CD4-positive, alpha-beta memory T cell (primary cell): ENCODE data around the gene GNG3. TPM values are rescaled to one million over a fixed set of nuclear protein-coding genes. Genes with fewer than 3 reads are reported as not detected.

ENCODE experiments used
- CTCF ChIA-PET: fragments of 350-600 bp; sonication (Branson Sonifier 250); formaldehyde crosslinking; loops from one replicate; lab custom pipeline; 2021; ENCODE audit warnings: inconsistent platforms; ENCODE audit not compliant: partially characterized antibody; lab: Charles Lee
- POLR2A ChIA-PET: fragments of 350-600 bp; sonication (Branson Sonifier 250); formaldehyde crosslinking; loops from one replicate; lab custom pipeline; 2021; ENCODE audit not compliant: partially characterized antibody; lab: Charles Lee
- DNase-seq, 5 donors: peaks; one replicate each; pipeline versions ENCODE4 v3.0.0 to v3.0.0-alpha.2; 2020 to 2022; ENCODE audit warnings: mixed read lengths in 1 of 5
- H3K27ac ChIP-seq: one replicate; pipeline ENCODE4 v1.7.0; 2013; ENCODE audit warnings: low read depth, low read length
- H3K27me3 ChIP-seq: 2 replicates; pipeline ENCODE4 v1.7.0; 2013; ENCODE audit warnings: mild to moderate bottlenecking, low read length, moderate library complexity; ENCODE audit not compliant: insufficient read depth
- H3K36me3 ChIP-seq: 2 replicates; pipeline ENCODE4 v1.7.0; 2013; ENCODE audit warnings: mild to moderate bottlenecking, low read length, moderate library complexity; ENCODE audit not compliant: insufficient read depth
- H3K4me1 ChIP-seq: 2 replicates; pipeline ENCODE4 v1.7.0; 2013; ENCODE audit warnings: mild to moderate bottlenecking, low read length, moderate library complexity; ENCODE audit not compliant: insufficient read depth
- H3K4me3 ChIP-seq, 2 donors: one replicate each; pipeline ENCODE4 v1.7.0; 2013; ENCODE audit warnings: low read length in 2 of 2, mild to moderate bottlenecking in 1 of 2
- H3K9me3 ChIP-seq, 2 donors: one replicate each; pipeline ENCODE4 v1.7.0; 2013; ENCODE audit warnings: low read length in 2 of 2, control low read depth in 1 of 2; ENCODE audit not compliant: control insufficient read depth in 1 of 2
- H3K27ac Mint-ChIP-seq, 7 donors: one replicate each; pipeline ENCODE4 v1.8.0; 2020 to 2021; ENCODE audit warnings: mixed read lengths in 7 of 7, mild to moderate bottlenecking in 6 of 7, inconsistent platforms in 3 of 7, moderate library complexity in 3 of 7
- H3K27me3 Mint-ChIP-seq, 2 donors: one replicate each; pipeline ENCODE4 v1.8.0; 2020 to 2021; ENCODE audit warnings: mixed read lengths in 2 of 2
- H3K36me3 Mint-ChIP-seq, 2 donors: one replicate each; pipeline ENCODE4 v1.8.0; 2020 to 2021; ENCODE audit warnings: mixed read lengths in 2 of 2, inconsistent platforms in 1 of 2, mild to moderate bottlenecking in 1 of 2
- H3K4me1 Mint-ChIP-seq, 4 donors: one replicate each; pipeline ENCODE4 v1.8.0; 2020 to 2021; ENCODE audit warnings: mixed read lengths in 4 of 4, mild to moderate bottlenecking in 1 of 4
- H3K4me3 Mint-ChIP-seq, 8 donors: one replicate each; pipeline ENCODE4 v1.8.0; 2020 to 2021; ENCODE audit warnings: mixed read lengths in 8 of 8, mild to moderate bottlenecking in 7 of 8, moderate library complexity in 6 of 8, inconsistent platforms in 3 of 8
- H3K9me3 Mint-ChIP-seq, 8 donors: one replicate each; pipeline ENCODE4 v1.8.0; 2020 to 2021; ENCODE audit warnings: mixed read lengths in 8 of 8, mild to moderate bottlenecking in 5 of 8, inconsistent platforms in 3 of 8, moderate library complexity in 1 of 8
- intact Hi-C: fragments of 100-400 bp; cut with micrococcal nuclease; formaldehyde crosslinking; loops from one replicate; pipeline ENCODE4 v1.15.1; 2023
- polyA plus RNA-seq, 2 donors: library from polyadenylated mRNA; unstranded; fragments of 300-500 nt; fragmentation: Illumina TruSeq; gene quantifications; one replicate each; pipeline ENCODE4 v1.2.3, GENCODE V29; 2021
- total RNA-seq, 2 experiments: library from RNA; stranded (reverse); gene quantifications; one replicate each; pipeline ENCODE4 v1.2.3, GENCODE V29; 2021

GNG3 gene
- total and polyA plus RNA-seq, 4 experiments from 2014 or later = not detected

GRCh38 chr11:62752177-62752785, 44.8 kb downstream of the GNG3 start:
- peak overlapping the region in 6 of 7 donors; percentile 42 to 100 (median 66) for H3K27ac Mint-ChIP-seq
- POLR2A ChIA-PET = interaction anchor here (0.5 to 10.0 kb wide), 12 partner anchors 11 to 783 kb away, joined by 3 to 231 read pairs (median 48); partner anchors contain the start of genes BSCL2, C11orf98, CSKMT and GNG3
- intact Hi-C loops = no loop called here
- CTCF ChIA-PET = interaction anchor here (1.4 to 4.3 kb wide), 3 partner anchors 9 to 35 kb away, joined by 4 to 28 read pairs (median 14); partner anchors contain the start of genes POLR2G and TMEM179B
- Histone ChIP-seq H3K36me3 (peaks cover 11% of the 10 kb centered on the region), H3K4me1 (peaks cover 45% of the 10 kb centered on the region), H3K9me3 (no peaks in the 10 kb centered on the region), H3K27ac (peak overlapping the region; percentile 90), H3K4me3 (no peak overlapping the region), H3K27me3 (no peaks in the 10 kb centered on the region)
- no peaks in the 10 kb centered on the region for H3K9me3 Mint-ChIP-seq
- peak overlapping the region in 4 of 8 donors; percentile 29 to 97 (median 42) for H3K4me3 Mint-ChIP-seq
- no peaks in the 10 kb centered on the region for H3K27me3 Mint-ChIP-seq
- H3K36me3 Mint-ChIP-seq = peaks cover 12 to 23% of the 10 kb centered on the region in 2 donors
- peaks cover 17 to 45% (median 28%) of the 10 kb centered on the region in 4 donors for H3K4me1 Mint-ChIP-seq
- DNase-seq = no peak

GRCh38 chr11:62752994-62753735, 45.7 kb downstream of the GNG3 start:
- Histone ChIP-seq H3K4me3 (peak overlapping the region; percentile 68 to 98), H3K27me3 (no peaks in the 10 kb centered on the region), H3K9me3 (no peaks in the 10 kb centered on the region), H3K4me1 (peaks cover 45% of the 10 kb centered on the region), H3K27ac (peak overlapping the region; percentile 90), H3K36me3 (peaks cover 11% of the 10 kb centered on the region)
- Mint-ChIP-seq H3K4me1 (peaks cover 17 to 45% (median 28%) of the 10 kb centered on the region in 4 donors), H3K9me3 (no peaks in the 10 kb centered on the region), H3K36me3 (peaks cover 12 to 20% of the 10 kb centered on the region in 2 donors), H3K4me3 (peak overlapping the region; percentile 96 to 99 (median 98)), H3K27ac (peak overlapping the region; percentile 94 to 100 (median 99)), H3K27me3 (no peaks in the 10 kb centered on the region)
- no peak for DNase-seq
- intact Hi-C loops = loop anchor here (1.0 kb wide), 3 partner anchors 8 to 103 kb away; partner anchors contain the start of gene POLR2G
- CTCF ChIA-PET = interaction anchor here (0.8 to 4.3 kb wide), 17 partner anchors 8 to 162 kb away, joined by 3 to 28 read pairs (median 5); partner anchors contain the start of genes HNRNPUL2, POLR2G, TAF6L and TMEM179B
- POLR2A ChIA-PET = interaction anchor here (0.5 to 10.0 kb wide), 44 partner anchors 9 to 784 kb away, joined by 3 to 231 read pairs (median 7); partner anchors contain the start of genes BSCL2, C11orf98, CSKMT and EEF1G

GRCh38 chr11:62753736-62754603, 46.5 kb downstream of the GNG3 start, which contains the start of gene ZBTB3:
ZBTB3 (minus strand) TSS chr11:62754160; CDS start chr11:62753664, 496 bp downstream.
- Histone ChIP-seq H3K36me3 (peaks cover 11% of the 10 kb centered on the region), H3K4me1 (peaks cover 45% of the 10 kb centered on the region), H3K27me3 (no peaks in the 10 kb centered on the region), H3K27ac (peak within 1 kb of the TSS; percentile 90), H3K9me3 (no peaks in the 10 kb centered on the region), H3K4me3 (peak within 1 kb of the TSS; percentile 68 to 98)
- ChIA-PET CTCF (interaction anchor here (0.8 to 4.3 kb wide), 19 partner anchors 10 to 162 kb away, joined by 3 to 28 read pairs (median 5); partner anchors contain the start of genes C11orf98, CSKMT, HNRNPUL2 and TAF6L), POLR2A (interaction anchor here (0.7 to 10.0 kb wide), 45 partner anchors 9 to 329 kb away, joined by 3 to 231 read pairs (median 6); partner anchors contain the start of genes BSCL2, C11orf98, CSKMT and EEF1G)
- H3K4me3 Mint-ChIP-seq = peak within 1 kb of the TSS; percentile 96 to 99 (median 98)
- intact Hi-C loops = loop anchor here (1.0 kb wide), 8 partner anchors 7 to 102 kb away; partner anchors contain the start of genes NXF1, POLR2G, TAF6L and TMEM179B
- H3K27me3 Mint-ChIP-seq = no peaks in the 10 kb centered on the region
- H3K4me1 Mint-ChIP-seq = peaks cover 15 to 41% (median 25%) of the 10 kb centered on the region in 4 donors
- peak; percentile 99 for DNase-seq
- H3K27ac Mint-ChIP-seq = peak within 1 kb of the TSS; percentile 94 to 100 (median 99)
- no peaks in the 10 kb centered on the region for H3K9me3 Mint-ChIP-seq
- H3K36me3 Mint-ChIP-seq = peaks cover 9 to 17% of the 10 kb centered on the region in 2 donors

GRCh38 chr11:62755086-62755615, 47.7 kb downstream of the GNG3 start:
- H3K27ac Mint-ChIP-seq = peak overlapping the region in 5 of 7 donors; percentile 59 to 100 (median 67)

GRCh38 chr11:62757846-62758788, 50.6 kb downstream of the GNG3 start:
- Mint-ChIP-seq H3K9me3 (peaks cover 0 to 1% (median 0%) of the 10 kb centered on the region in 8 donors), H3K27me3 (no peaks in the 10 kb centered on the region), H3K4me3 (no peak overlapping the region), H3K27ac (no peak overlapping the region), H3K36me3 (peaks cover 6 to 15% of the 10 kb centered on the region in 2 donors), H3K4me1 (peaks cover 16 to 33% (median 24%) of the 10 kb centered on the region in 4 donors)
- Histone ChIP-seq H3K27ac (no peak overlapping the region), H3K27me3 (no peaks in the 10 kb centered on the region), H3K36me3 (no peaks in the 10 kb centered on the region), H3K4me1 (peaks cover 26% of the 10 kb centered on the region), H3K4me3 (no peak overlapping the region), H3K9me3 (no peaks in the 10 kb centered on the region)
- intact Hi-C loops = no loop called here
- no peak for DNase-seq
- ChIA-PET CTCF (interaction anchor here (0.6 to 5.7 kb wide), 4 partner anchors 11 to 103 kb away, joined by 3 to 32 read pairs (median 4); partner anchors contain the start of gene TMEM179B), POLR2A (interaction anchor here (0.6 to 10.0 kb wide), 8 partner anchors 29 to 1232 kb away, joined by 3 to 231 read pairs (median 4); partner anchors contain the start of genes HNRNPUL2, TMEM179B, TTC9C and WDR74)

More at GRCh38 chr11:62755086-62755615, 47.7 kb downstream of the GNG3 start:
- no peaks in the 10 kb centered on the region for H3K9me3 ChIP-seq
- Mint-ChIP-seq H3K9me3 (no peaks in the 10 kb centered on the region), H3K4me3 (peak overlapping the region; percentile 36 to 97 (median 59)), H3K4me1 (peaks cover 10 to 31% (median 21%) of the 10 kb centered on the region in 4 donors), H3K36me3 (peaks cover 6 to 13% of the 10 kb centered on the region in 2 donors), H3K27me3 (no peaks in the 10 kb centered on the region)
- peaks cover 11% of the 10 kb centered on the region for H3K36me3 ChIP-seq
- no peaks in the 10 kb centered on the region for H3K27me3 ChIP-seq
- no peak overlapping the region for H3K4me3 ChIP-seq
- H3K4me1 ChIP-seq = peaks cover 37% of the 10 kb centered on the region
- DNase-seq = no peak
- intact Hi-C loops = no loop called here
- POLR2A ChIA-PET = interaction anchor here (1.9 to 10.0 kb wide), 12 partner anchors 8 to 163 kb away, joined by 8 to 231 read pairs (median 48); partner anchors contain the start of genes BSCL2, C11orf98, CSKMT and GANAB
- H3K27ac ChIP-seq = no peak overlapping the region
- CTCF ChIA-PET = interaction anchor here (0.6 to 4.3 kb wide), 4 partner anchors 26 to 194 kb away, joined by 3 to 28 read pairs (median 4); partner anchors contain the start of genes HNRNPUL2, TMEM179B and TTC9C
